Measurements from ENCODE around the gene SNRNP25.

Gene SNRNP25

GRCh38 chr16:102060-102855 is 48.6 kb downstream of the SNRNP25 start:
- TF ChIP-seq POLR2A (IDR thresholded peaks at IDR 0.05; ENCODE audit: low read depth, low read length) = no peak
- no peak for FAIRE-seq
- no peak for DNase-seq (ENCODE audit: insufficient read length, low spot score)

DNA sequence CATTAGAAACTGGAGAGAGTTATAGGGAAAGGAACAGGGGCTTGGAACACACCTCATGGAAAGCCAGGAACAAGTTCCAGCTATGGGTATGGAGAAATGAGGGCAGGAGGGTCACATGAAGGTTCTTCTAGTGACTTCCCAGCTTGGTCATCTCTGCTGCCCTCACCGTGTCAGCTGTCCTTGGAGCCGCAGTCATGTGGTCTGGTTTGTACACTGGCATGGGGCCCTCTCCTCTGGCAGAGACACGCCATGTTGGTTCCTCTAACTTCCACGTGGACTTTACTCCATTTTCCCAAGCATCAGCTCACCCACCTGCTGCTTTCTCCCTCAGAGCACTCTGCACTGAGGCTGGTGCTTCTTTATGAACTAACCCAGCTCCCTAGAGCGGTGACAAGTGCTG is 50.7 kb downstream of the SNRNP25 start:
- FAIRE-seq = no peak
- no peak for TF ChIP-seq POLR2A (IDR thresholded peaks at IDR 0.05; ENCODE audit: low read depth, low read length)
- DNase-seq (ENCODE audit: insufficient read length, low spot score) = no peak

- no peak for TF ChIP-seq POLR2A (IDR thresholded peaks at IDR 0.05; ENCODE audit: low read depth, low read length)
- FAIRE-seq (no peak), DNase-seq (ENCODE audit: insufficient read length, low spot score) (no peak)
Measured at GRCh38 chr16:104928-105327, 51.3 kb downstream of the SNRNP25 start.

DNA sequence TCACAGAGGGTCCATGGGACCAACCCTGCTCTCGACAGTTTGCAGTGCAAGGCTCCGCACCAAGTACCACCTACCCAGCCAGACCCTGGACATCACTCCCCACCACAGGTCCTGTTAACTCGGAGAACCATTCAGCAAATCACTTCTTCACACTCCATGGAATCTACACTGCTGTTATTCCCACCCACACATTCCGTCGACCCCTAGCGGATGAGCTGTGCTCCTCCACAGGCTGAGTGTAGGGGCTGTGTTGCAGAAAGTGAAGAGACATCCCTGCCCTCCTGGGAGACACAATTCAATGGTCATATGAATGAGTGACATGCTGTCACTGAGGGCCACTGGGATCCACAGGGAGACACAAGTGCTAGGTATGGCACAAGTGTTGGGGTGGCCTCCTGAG is 51.9 kb downstream of the SNRNP25 start:
- DNase-seq (ENCODE audit: insufficient read length, low spot score) (no peak), FAIRE-seq (no peak)
- no peak for TF ChIP-seq POLR2A (IDR thresholded peaks at IDR 0.05; ENCODE audit: low read depth, low read length)

- FAIRE-seq (peak; percentile 66), DNase-seq (ENCODE audit: insufficient read length, low spot score) (peak; percentile 70)
- TF ChIP-seq POLR2A (IDR thresholded peaks at IDR 0.05; ENCODE audit: low read depth, low read length) = no peak
Measured at GRCh38 chr16:106623-107324, 53.1 kb downstream of the SNRNP25 start.
